HG03469 (cell line): ENCODE data around the gene NME1.
"Not testable (repeated sequence)": the region's sequence is repeated elsewhere in the genome, so short reads cannot be mapped to it uniquely, and the experiment has no call there.

Experiments
- ATAC-seq: cut with Tn5 transposase; IDR thresholded peaks from one replicate; pipeline ENCODE4 v1.9.1; 2021; ENCODE audit warnings: mild to moderate bottlenecking, moderate library complexity, moderate number of reproducible peaks; ENCODE audit not compliant: unreplicated experiment

NME1 gene

GRCh38 chr17:51153210-51154072 lies at the start of gene NME1:
NME1 (plus strand) TSS chr17:51153559; CDS start chr17:51155655, 2,096 bp downstream.
- ATAC-seq: peak; percentile 93

DNA sequence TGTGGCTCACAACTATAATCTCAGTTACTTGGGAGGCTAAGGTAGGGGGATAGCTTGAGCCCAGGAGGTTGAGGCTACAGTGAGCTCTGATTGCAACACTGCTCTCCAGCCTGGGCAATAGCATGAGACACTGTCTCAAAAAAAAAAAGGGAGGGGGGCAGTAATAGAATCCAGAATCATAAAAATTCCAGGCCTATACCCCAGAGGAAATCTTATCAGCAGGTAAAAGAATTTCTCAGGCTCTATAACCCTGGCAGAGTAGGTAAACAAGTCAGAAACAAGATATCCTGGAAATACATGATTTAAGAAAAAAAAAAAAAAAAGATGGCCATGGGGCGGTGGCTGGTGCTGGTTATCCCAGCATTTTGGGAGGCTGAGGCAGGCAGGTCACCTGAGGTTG lies 45.6 kb upstream of the NME1 start:
- no peak for ATAC-seq

- ATAC-seq: not testable (repeated sequence)
Observed at GRCh38 chr17:51112303-51113222, 40.8 kb upstream of the NME1 start.

DNA sequence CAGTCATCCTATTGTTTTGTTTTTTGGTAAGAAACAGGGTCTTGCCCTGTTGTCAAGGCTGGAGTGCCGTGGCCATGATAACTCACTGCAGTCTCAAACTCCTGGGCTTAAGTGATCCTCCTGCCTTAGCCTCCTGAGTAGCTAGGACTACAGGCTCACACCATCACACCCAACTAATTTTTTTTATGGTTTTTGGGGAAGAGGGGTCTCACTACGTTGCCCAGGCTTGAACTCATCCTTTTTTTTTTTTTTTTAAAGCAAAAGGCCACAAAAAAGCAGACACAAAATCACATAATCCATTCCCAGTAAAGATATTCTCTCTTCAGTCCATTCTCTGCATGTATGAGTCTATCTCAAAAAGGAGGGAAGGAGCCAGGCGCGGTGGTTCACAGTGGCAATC lies 38.2 kb upstream of the NME1 start:
- ATAC-seq: no peak

- no peak for ATAC-seq
Observed at GRCh38 chr17:51118330-51119195, 34.8 kb upstream of the NME1 start.

DNA sequence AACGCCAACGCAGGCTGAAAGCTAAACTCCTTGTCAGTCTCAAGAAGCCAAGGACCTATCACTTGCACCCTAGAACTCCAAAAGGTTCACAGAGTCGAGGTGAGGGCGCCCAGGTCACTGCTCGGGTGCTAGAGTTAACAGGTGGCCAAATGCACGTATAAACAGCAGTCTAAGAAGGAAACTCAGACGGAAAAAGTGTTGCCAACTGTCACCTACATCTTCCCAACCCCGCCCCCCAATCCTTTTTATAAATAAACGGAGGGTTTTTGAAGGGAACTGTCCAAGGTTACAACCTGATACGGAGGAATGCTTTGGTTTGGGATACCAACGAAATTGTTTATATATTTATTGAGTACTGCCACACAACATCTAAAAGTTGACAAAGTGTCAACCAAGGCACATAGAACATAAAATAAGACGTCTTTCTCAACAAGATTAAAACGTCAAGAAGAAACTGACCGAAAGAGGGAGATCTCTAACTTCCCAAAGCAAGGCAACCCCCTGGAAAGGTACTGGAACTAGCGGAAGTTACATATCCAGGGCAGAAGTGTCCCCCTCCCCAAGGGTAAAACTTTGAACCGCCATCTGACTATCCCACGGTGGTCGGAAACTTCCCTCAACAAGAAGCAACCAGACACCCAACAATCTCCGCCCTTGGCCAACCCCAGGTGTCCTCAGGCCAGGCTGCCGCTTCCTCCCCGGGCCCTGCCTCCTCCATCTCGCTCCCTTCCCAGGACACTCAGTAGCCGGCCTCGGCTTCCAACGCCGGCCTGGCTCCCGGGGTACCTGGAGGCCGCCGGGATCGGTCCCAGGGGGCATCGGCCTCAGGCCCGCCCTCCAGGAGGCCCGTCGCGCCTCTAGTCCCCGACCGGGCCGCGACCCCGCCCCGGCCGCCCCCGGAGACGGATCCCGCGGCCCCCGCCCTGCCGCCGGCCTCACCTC lies 33.7 kb upstream of the NME1 start:
- ATAC-seq: peak; percentile 8

GRCh38 chr17:51120357-51120738 lies 33.0 kb upstream of the NME1 start:
- ATAC-seq: peak; percentile 18

- ATAC-seq: peak; percentile 48
Observed at GRCh38 chr17:51120739-51121619, 32.4 kb upstream of the NME1 start, which contains the start of gene SPAG9. SPAG9 (minus strand) TSS chr17:51120868; CDS start chr17:51120656, 212 bp downstream.

DNA sequence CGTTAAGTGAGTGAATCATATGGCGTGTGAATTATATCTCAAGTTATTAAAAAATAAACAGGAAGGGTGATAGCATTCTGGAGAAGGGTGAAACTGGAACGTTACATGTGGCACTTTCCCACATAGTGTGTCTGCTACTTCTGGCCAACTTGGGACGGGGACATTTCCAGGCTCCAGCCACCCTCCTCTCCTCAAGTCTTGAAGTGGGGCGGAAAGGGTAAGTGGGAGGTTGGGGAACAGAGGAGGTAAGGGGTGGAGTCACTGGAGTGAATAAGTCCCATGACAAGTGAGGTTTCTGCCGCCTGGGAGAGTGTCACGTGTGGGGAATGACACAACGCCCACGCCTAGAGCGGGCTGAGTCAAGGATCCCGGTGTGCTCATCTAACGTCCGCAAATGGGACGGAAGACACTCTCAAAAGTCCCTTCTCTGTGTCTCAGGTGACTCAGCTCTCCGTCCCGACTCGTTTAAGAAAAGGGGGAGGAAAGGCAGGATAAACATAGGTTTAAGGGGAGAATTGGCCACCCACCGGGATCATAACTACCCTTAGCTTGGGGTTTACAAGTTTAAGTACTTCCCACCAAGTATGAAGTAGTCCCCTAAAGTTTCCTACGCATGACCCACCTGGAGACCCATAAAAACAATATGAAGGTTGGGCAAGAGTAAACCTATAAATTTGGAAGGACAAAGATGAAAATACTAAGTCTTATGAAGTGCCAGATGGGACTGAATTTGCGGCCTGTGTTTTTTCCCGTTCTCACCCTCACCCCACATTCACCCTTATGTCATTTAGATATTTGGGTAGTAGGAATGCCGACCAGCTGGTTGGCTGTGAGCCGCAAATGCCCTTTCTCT lies 31.5 kb upstream of the NME1 start:
- no peak for ATAC-seq

DNA sequence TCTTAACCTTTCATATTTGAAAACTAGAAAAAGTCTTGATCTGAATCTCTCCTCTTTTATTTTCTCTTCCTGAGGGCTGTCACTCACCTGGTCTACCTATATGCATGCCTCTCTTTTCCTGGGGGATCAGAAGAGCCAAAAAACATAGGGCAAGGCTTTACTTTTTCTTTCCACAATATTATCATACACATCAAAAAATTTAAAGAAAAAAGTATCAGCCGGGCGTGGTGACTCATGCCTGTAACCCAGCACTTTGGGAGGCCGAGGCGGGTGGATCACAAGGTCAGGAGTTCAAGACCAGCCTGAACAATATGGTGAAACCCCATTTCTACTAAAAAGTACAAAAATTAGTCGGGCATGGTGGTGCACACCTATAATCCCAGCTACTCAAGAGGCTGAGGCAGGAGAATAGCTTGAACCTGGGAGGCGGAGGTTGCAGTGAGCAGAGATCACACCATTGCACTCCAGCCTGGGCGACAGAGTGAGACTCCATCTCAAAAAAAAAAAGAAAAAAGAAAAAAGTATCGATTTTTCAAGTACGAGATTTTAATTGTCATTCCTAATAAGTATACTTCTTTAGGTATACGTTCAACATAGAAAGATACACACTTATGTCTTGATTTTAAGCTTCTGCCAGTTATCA lies 30.8 kb upstream of the NME1 start:
- not testable (repeated sequence) for ATAC-seq

DNA sequence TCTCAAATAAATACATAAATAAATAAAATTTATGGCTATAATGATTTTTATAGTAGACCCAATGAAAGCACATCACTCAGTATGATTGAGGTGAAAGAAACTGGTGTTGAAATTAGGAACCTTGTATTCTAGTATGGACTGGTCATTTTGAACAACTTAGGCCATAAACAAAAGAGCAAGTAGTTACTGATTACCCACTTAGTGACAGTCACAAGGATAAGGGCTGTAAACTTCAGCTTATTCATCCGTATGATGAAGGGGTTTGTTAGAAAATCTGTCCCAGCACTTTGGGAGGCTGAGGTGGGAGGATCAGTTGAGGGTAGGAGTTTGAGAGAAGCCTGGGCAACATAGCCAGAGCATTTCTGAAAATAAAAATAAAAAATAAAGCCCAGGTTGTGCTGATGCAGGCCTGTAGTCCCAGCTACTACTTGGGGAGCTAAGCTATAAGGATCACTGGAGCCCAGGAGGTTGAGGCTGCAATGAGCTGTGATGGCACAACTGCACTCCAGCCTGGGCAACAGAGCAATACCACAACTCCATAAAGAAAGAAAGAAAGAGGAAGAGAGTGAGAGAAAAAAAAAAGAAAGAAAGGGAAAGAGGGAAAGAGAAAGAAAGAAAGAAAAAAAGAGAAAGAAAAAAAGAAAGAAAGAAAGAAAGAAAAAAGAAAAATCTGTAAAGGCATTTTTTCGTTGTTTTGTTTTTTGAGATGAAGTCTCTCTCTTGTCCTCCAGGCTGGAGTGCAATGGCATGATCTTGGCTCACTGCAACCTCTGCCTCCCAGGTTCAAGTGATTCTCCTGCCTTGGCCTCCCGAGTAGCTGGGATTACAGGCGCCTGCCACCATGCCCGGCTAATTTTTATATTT lies 28.5 kb upstream of the NME1 start:
- no peak for ATAC-seq

- ATAC-seq: no peak
Observed at GRCh38 chr17:51128076-51128475, 25.3 kb upstream of the NME1 start.

DNA sequence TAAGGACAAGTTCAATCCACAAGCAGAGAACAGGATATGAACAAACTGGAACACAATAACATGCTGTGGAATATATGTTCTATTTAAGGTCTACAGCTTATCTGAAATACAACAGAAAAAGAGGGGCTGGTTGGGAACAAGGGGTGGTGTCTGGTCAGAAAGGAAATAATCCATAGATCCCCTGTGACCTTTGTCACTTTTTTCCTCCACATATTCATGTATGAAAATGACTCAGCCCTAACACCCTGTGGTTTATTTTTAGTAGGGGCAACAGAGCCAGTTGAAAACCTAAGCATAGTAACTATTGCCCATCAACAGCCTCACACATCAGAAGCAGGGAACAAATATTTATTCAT lies 20.4 kb upstream of the NME1 start:
- no peak for ATAC-seq

- ATAC-seq: no peak
Observed at GRCh38 chr17:51133365-51133764, 20.0 kb upstream of the NME1 start.

DNA sequence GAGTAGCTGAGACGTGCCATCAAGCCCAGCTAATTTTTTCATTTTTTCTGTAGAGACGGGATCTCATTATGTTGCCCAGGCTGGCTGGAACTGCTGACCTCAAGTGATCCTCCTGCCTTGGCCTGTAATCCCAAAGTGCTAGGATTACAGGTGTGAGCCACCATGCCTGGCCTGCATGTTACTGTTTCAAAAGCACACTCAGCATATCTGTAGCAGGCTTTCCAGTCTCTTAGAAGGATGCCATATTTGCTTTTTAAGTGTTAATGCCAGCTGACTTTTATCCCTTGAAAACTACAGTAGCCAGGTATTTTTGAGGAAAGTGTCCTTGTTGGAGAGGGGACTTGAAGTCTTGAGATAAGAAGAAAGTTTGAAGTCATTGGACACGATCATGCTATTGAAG lies 17.4 kb upstream of the NME1 start:
- no peak for ATAC-seq

DNA sequence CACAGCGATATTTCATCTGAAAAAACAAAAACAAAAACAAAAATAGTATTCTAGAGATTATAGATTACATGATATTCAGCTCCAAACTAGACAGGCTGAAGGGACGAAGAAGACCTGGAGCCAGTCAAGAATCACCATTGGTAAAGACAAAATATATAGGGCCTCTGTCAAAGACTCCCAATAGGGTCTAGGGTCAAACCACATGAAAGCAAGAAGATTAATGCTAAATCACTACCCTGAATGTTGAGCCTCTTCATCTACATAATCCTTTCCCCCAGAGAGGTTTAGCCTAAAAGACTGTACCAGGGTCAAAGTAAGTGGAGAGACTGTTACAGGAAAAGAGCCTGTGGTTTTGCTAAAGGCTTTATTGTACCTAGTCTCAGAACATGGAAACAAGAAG lies 10.8 kb upstream of the NME1 start:
- ATAC-seq: no peak
